H9 (cell line): ENCODE results near the gene TIGD1. TPM values are rescaled to one million over a fixed set of nuclear protein-coding genes. Genes with fewer than 3 reads are reported as not detected.

Experiments
- DNase-seq: peaks from one replicate; pipeline ENCODE4 v3.0.0-alpha.2; 2017
- H2AFZ ChIP-seq: one replicate; pipeline ENCODE4 v1.6.1; 2013; ENCODE audit warnings: mild to moderate bottlenecking, low read length, control low read depth, moderate library complexity
- H2AK5ac ChIP-seq: 2 replicates; pipeline ENCODE4 v1.6.1; 2013; ENCODE audit warnings: low read length, control low read depth, mixed read lengths; ENCODE audit not compliant: insufficient read length
- H2BK120ac ChIP-seq: one replicate; pipeline ENCODE4 v1.6.1; 2013; ENCODE audit warnings: low read depth, mild to moderate bottlenecking, low read length, control low read depth, inconsistent platforms; ENCODE audit not compliant: poor library complexity, severe bottlenecking
- H2BK12ac ChIP-seq: 2 replicates; pipeline ENCODE4 v1.6.1; 2013; ENCODE audit warnings: low read length, control low read depth, mixed read lengths, low read depth; ENCODE audit not compliant: insufficient read length
- H2BK15ac ChIP-seq: 2 replicates; pipeline ENCODE4 v1.6.1; 2013; ENCODE audit warnings: low read depth, low read length, control low read depth
- H2BK20ac ChIP-seq: one replicate; pipeline ENCODE4 v1.6.1; 2013; ENCODE audit warnings: low read depth, mild to moderate bottlenecking, low read length, control low read depth, inconsistent platforms; ENCODE audit not compliant: poor library complexity, severe bottlenecking
- H2BK5ac ChIP-seq: 2 replicates; pipeline ENCODE4 v1.6.1; 2013; ENCODE audit warnings: low read length, control low read depth, mixed read lengths; ENCODE audit not compliant: insufficient read length
- H3K14ac ChIP-seq: 2 replicates; pipeline ENCODE4 v1.6.1; 2013; ENCODE audit warnings: low read length, control low read depth; ENCODE audit not compliant: insufficient read depth
- H3K18ac ChIP-seq: 2 replicates; pipeline ENCODE4 v1.6.1; 2013; ENCODE audit warnings: low read depth, mild to moderate bottlenecking, mixed read lengths, low read length, control low read depth; ENCODE audit not compliant: insufficient read length
- H3K23ac ChIP-seq: 2 replicates; pipeline ENCODE4 v1.6.1; 2013; ENCODE audit warnings: low read length, control low read depth, mixed read lengths, low read depth; ENCODE audit not compliant: insufficient read length
- H3K23me2 ChIP-seq: 2 replicates; pipeline ENCODE4 v1.6.1; 2013; ENCODE audit warnings: low read depth, mild to moderate bottlenecking, mixed read lengths, low read length, control low read depth; ENCODE audit not compliant: insufficient read length, poor library complexity, severe bottlenecking
- H3K27ac ChIP-seq: 2 replicates; pipeline ENCODE4 v1.5.1; 2013; ENCODE audit warnings: low read length, control low read depth, mixed read lengths, low read depth; ENCODE audit not compliant: insufficient read length
- H3K27me3 ChIP-seq: 2 replicates; pipeline ENCODE4 v1.6.1; 2013; ENCODE audit warnings: low read length, control low read depth, inconsistent platforms; ENCODE audit not compliant: insufficient read depth
- H3K4ac ChIP-seq: 2 replicates; pipeline ENCODE4 v1.6.1; 2013; ENCODE audit warnings: low read depth, mild to moderate bottlenecking, control low read depth, inconsistent platforms, low read length, moderate library complexity
- H3K4me1 ChIP-seq: 2 replicates; pipeline ENCODE4 v1.6.1; 2013; ENCODE audit warnings: low read length, control low read depth, inconsistent platforms; ENCODE audit not compliant: insufficient read depth
- H3K4me2 ChIP-seq: 2 replicates; pipeline ENCODE4 v1.6.1; 2013; ENCODE audit warnings: low read length, control low read depth, mixed read lengths; ENCODE audit not compliant: insufficient read length, insufficient read depth
- H3K56ac ChIP-seq: 2 replicates; pipeline ENCODE4 v1.6.1; 2013; ENCODE audit warnings: low read depth, mild to moderate bottlenecking, mixed read lengths, low read length, control low read depth; ENCODE audit not compliant: insufficient read length
- H3K79me1 ChIP-seq: 2 replicates; pipeline ENCODE4 v1.6.1; 2013; ENCODE audit warnings: low read depth, mild to moderate bottlenecking, moderate library complexity, low read length, control low read depth, inconsistent platforms; ENCODE audit not compliant: insufficient read depth, poor library complexity, severe bottlenecking
- H3K79me2 ChIP-seq: 2 replicates; pipeline ENCODE4 v1.6.1; 2013; ENCODE audit warnings: low read length, control low read depth, inconsistent platforms; ENCODE audit not compliant: insufficient read depth
- H3K9ac ChIP-seq: 2 replicates; pipeline ENCODE4 v1.6.1; 2013; ENCODE audit warnings: low read length, control low read depth, mixed read lengths; ENCODE audit not compliant: insufficient read length; ENCODE audit errors: extremely low read depth
- H3K9me3 ChIP-seq: one replicate; pipeline ENCODE4 v1.6.1; 2013; ENCODE audit warnings: low read depth, low read length, inconsistent platforms; ENCODE audit not compliant: control insufficient read depth
- H3T11ph ChIP-seq: one replicate; pipeline ENCODE4 v1.6.1; 2013; ENCODE audit warnings: mild to moderate bottlenecking, low read length, control low read depth, inconsistent platforms
- H4K20me1 ChIP-seq: one replicate; pipeline ENCODE4 v1.6.1; 2013; ENCODE audit not compliant: control insufficient read depth, insufficient read length, insufficient read depth
- H4K5ac ChIP-seq: 2 replicates; pipeline ENCODE4 v1.6.1; 2013; ENCODE audit warnings: low read depth, mild to moderate bottlenecking, mixed read lengths, low read length, control low read depth; ENCODE audit not compliant: insufficient read length
- H4K8ac ChIP-seq: replicated peaks from 2 replicates; pipeline ENCODE4 v1.6.1; 2013; ENCODE audit warnings: low read length, control low read depth, mixed read lengths, low read depth; ENCODE audit not compliant: insufficient read length
- H4K91ac ChIP-seq: 2 replicates; pipeline ENCODE4 v1.6.1; 2013; ENCODE audit warnings: low read depth, mild to moderate bottlenecking, moderate library complexity, mixed read lengths, low read length, control low read depth; ENCODE audit not compliant: insufficient read length
- H3K27ac Mint-ChIP-seq, 3 experiments: 2 replicates in 2 of 3; 3 replicates in 1 of 3; pipeline ENCODE4 v1.8.0; 2020 to 2021; ENCODE audit warnings: mixed read lengths in 3 of 3, mild to moderate bottlenecking in 1 of 3, moderate library complexity in 1 of 3
- H3K27me3 Mint-ChIP-seq: 2 replicates; pipeline ENCODE4 v1.8.0; 2021; ENCODE audit warnings: low read depth, mild to moderate bottlenecking, moderate library complexity, mixed read lengths
- H3K36me3 Mint-ChIP-seq, 3 experiments: 2 replicates in 2 of 3; 3 replicates in 1 of 3; pipeline ENCODE4 v1.8.0; 2020 to 2021; ENCODE audit warnings: low read depth in 3 of 3, mixed read lengths in 3 of 3; ENCODE audit not compliant: insufficient read depth in 1 of 3
- H3K4me1 Mint-ChIP-seq, 2 experiments: 2 replicates each; pipeline ENCODE4 v1.8.0; 2020; ENCODE audit warnings: mixed read lengths in 2 of 2
- H3K4me3 Mint-ChIP-seq, 2 experiments: 2 replicates in 1 of 2; 3 replicates in 1 of 2; pipeline ENCODE4 v1.8.0; 2020 to 2021; ENCODE audit warnings: mild to moderate bottlenecking in 2 of 2, mixed read lengths in 2 of 2, moderate library complexity in 1 of 2
- H3K9me3 Mint-ChIP-seq, 2 experiments: 2 replicates in 1 of 2; 3 replicates in 1 of 2; pipeline ENCODE4 v1.8.0; 2020; ENCODE audit warnings: mild to moderate bottlenecking in 2 of 2, mixed read lengths in 2 of 2, moderate library complexity in 1 of 2
- WGBS: extraction: QIAGEN DNeasy Blood & Tissue Kit; methylation state at CpG from one replicate; pipeline ENCODE4 v1.1.7; 2013; ENCODE audit warnings: missing lambda C conversion rate, low lambda C conversion rate, mixed read lengths; ENCODE audit not compliant: insufficient read length; ENCODE audit errors: extremely low coverage; 5-methylcytosine and 5-hydroxymethylcytosine counted together
- total RNA-seq: library from RNA; stranded (reverse); gene quantifications from 2 replicates; pipeline ENCODE4 v1.2.1, GENCODE V29; 2021
- TF ChIP-seq, protein P1 (sequence below): fragments of 200-600 bp; sonication (generic); conservative IDR thresholded peaks from 3 replicates; pipeline ENCODE4 v1.8.0; 2021; ENCODE audit warnings: antibody characterized with exemption, mild to moderate bottlenecking

The TIGD1 gene
- total RNA-seq, 1 experiment from 2014 or later, result 6.3 TPM

DNA sequence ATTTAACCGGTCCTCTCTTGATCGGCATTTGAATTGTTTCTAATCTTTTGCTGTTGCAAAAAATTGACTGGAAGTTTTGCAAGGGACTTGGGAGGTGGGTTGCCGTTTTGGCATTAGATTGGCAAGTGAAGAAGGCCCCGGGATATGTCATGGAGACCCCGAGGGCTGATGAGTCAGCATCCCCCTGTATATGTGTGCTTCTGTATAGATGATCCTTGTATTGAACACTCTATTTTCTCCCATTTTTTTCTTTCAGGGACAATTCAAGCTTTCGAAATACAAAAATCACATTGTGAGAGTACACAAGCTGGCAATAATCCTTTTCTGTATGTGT, 30.3 kb upstream of the TIGD1 start:
- H3K4me3 Mint-ChIP-seq, result no peak overlapping the region
- H3K4me1 ChIP-seq, result no peaks in the 10 kb centered on the region
- no peaks in the 10 kb centered on the region for H3K23me2 ChIP-seq
- H2BK5ac ChIP-seq, result no peak overlapping the region
- no peaks in the 10 kb centered on the region; a peak in 1 of 5 replicates for H3K9me3 Mint-ChIP-seq
- no peak overlapping the region for H3K27ac ChIP-seq
- no peaks in the 10 kb centered on the region for H3K79me1 ChIP-seq
- DNase-seq, result no peak
- H3K27ac Mint-ChIP-seq, result no peak overlapping the region
- H3K14ac ChIP-seq, result no peak overlapping the region
- H4K20me1 ChIP-seq, result no peaks in the 10 kb centered on the region
- H3K4ac ChIP-seq, result no peak overlapping the region
- H3K56ac ChIP-seq, result no peak overlapping the region
- TF ChIP-seq, protein P1, sequence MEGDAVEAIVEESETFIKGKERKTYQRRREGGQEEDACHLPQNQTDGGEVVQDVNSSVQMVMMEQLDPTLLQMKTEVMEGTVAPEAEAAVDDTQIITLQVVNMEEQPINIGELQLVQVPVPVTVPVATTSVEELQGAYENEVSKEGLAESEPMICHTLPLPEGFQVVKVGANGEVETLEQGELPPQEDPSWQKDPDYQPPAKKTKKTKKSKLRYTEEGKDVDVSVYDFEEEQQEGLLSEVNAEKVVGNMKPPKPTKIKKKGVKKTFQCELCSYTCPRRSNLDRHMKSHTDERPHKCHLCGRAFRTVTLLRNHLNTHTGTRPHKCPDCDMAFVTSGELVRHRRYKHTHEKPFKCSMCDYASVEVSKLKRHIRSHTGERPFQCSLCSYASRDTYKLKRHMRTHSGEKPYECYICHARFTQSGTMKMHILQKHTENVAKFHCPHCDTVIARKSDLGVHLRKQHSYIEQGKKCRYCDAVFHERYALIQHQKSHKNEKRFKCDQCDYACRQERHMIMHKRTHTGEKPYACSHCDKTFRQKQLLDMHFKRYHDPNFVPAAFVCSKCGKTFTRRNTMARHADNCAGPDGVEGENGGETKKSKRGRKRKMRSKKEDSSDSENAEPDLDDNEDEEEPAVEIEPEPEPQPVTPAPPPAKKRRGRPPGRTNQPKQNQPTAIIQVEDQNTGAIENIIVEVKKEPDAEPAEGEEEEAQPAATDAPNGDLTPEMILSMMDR, result no peak
- no peak overlapping the region for H3K18ac ChIP-seq
- H3T11ph ChIP-seq, result no peak overlapping the region
- H3K9me3 ChIP-seq, result no peaks in the 10 kb centered on the region
- no peak overlapping the region for H2AK5ac ChIP-seq
- WGBS, result no CpG with 5 or more reads among the region's 6 CpGs
- no peak overlapping the region for H3K4me2 ChIP-seq
- no peak overlapping the region for H4K8ac ChIP-seq
- no peaks in the 10 kb centered on the region for H3K79me2 ChIP-seq
- no peak overlapping the region for H3K23ac ChIP-seq
- H3K9ac ChIP-seq, result no peak overlapping the region
- H4K5ac ChIP-seq, result no peak overlapping the region
- H2BK120ac ChIP-seq, result no peak overlapping the region
- H2BK12ac ChIP-seq, result no peak overlapping the region
- no peaks in the 10 kb centered on the region for H3K27me3 ChIP-seq
- no peak overlapping the region for H2BK20ac ChIP-seq
- H4K91ac ChIP-seq, result no peak overlapping the region
- no peak overlapping the region for H2BK15ac ChIP-seq
- no peak overlapping the region for H2AFZ ChIP-seq
- H3K4me1 Mint-ChIP-seq, result no peaks in the 10 kb centered on the region
- H3K36me3 Mint-ChIP-seq, result peaks cover 17 to 46% (median 24%) of the 10 kb centered on the region in 3 experiments; a peak in 6 of 7 replicates
- H3K27me3 Mint-ChIP-seq, result no peaks in the 10 kb centered on the region
